ENCODE data around the gene LHX1. TPM values are rescaled to one million over a fixed set of nuclear protein-coding genes. Genes with fewer than 3 reads are reported as not detected.

LHX1 gene
- total and polyA plus RNA-seq, 2 of the 8 experiments (the other 6 are each of a cell fraction or from before 2014, with no cell fraction given) = 0.26 to 0.93 TPM

DNA sequence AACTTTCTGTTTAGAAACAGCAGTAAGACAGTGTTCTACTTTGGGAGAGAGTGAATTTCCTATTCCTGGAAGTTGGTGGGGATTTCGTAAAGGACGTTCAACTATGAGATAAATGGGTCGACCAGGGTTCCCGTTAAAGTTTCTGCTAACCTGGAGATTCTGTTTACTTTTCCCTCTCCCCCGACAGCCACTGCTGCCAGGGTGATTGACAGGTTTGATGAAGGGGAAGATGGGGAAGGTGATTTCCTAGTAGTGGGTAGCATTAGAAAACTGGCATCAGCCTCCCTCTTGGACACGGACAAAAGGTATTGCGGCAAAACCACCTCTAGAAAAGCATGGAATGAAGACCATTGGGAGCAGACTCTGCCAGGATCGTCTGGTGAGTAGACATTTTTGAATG, 12.8 kb downstream of the LHX1 start:
- Histone ChIP-seq H3K9me3 (ENCODE audit: insufficient read depth in 2 of 2, low read depth in 1 of 2, low read length in 1 of 2) (no peaks in the 10 kb centered on the region), H4K8ac (ENCODE audit: extremely low read depth, insufficient read depth, low read length) (no peak overlapping the region), H3K4me2 (ENCODE audit: insufficient read depth in 1 of 2, low read depth in 2 of 2, low read length in 2 of 2) (peak overlapping the region; percentile 81 to 96), H2AK5ac (ENCODE audit: low read depth, low read length) (no peak overlapping the region), H2BK5ac (ENCODE audit: low read depth, low read length) (no peak overlapping the region), H3K79me1 (ENCODE audit: low read depth, low read length) (no peaks in the 10 kb centered on the region; the same call in 1 of the 2 replicates), H4K91ac (replicated peaks; ENCODE audit: insufficient read length, low read length) (no peak overlapping the region), H2BK15ac (ENCODE audit: low read length) (no peak overlapping the region), H3K23me2 (ENCODE audit: low read depth, low read length) (peaks cover 16% of the 10 kb centered on the region), H3K9ac (replicated peaks in 1 of 4; ENCODE audit: extremely low read depth in 1 of 4, low read depth in 3 of 4, low read length in 3 of 4) (no peak overlapping the region), H3K14ac (ENCODE audit: insufficient read length) (no peak overlapping the region), H3K23ac (ENCODE audit: insufficient read length) (no peak overlapping the region), H2BK20ac (ENCODE audit: low read length) (no peak overlapping the region), H3K56ac (replicated peaks; ENCODE audit: insufficient read length, low read depth, low read length) (no peak overlapping the region), H3K18ac (ENCODE audit: extremely low read depth, low read length) (no peak overlapping the region), H3K27ac (ENCODE audit: low read depth, low read length) (no peak overlapping the region), H3K4ac (replicated peaks; ENCODE audit: insufficient read length, low read depth, low read length) (no peak overlapping the region), H2AFZ (ENCODE audit: low read length) (no peak overlapping the region), H2BK12ac (ENCODE audit: low read depth, low read length) (no peak overlapping the region), H4K5ac (ENCODE audit: insufficient read length, low read depth, low read length) (no peak overlapping the region), H2BK120ac (replicated peaks; ENCODE audit: low read depth, low read length) (no peak overlapping the region), H3K27me3 (replicated peaks in 1 of 4; ENCODE audit: control insufficient read depth in 3 of 4, extremely low read depth in 1 of 4, insufficient read depth in 3 of 4, low read length in 3 of 4) (peaks cover 30 to 37% (median 34%) of the 10 kb centered on the region in 4 experiments), H3K79me2 (ENCODE audit: control insufficient read depth in 1 of 2, insufficient read depth in 2 of 2, low read length in 2 of 2) (peaks cover 0 to 21% of the 10 kb centered on the region in 2 experiments; a peak in 2 of 4 replicates), H4K20me1 (replicated peaks in 1 of 2; ENCODE audit: control insufficient read depth in 1 of 2, insufficient read depth in 2 of 2, low read length in 2 of 2) (peaks cover 7 to 11% of the 10 kb centered on the region in 2 experiments), H3K4me3 (ENCODE audit: extremely low read depth in 1 of 4, insufficient read depth in 2 of 4, low read depth in 3 of 4, low read length in 4 of 4) (peak overlapping the region; percentile 75 to 87 (median 82); a peak in 5 of 8 replicates), H3K36me3 (ENCODE audit: control insufficient read depth in 2 of 4, insufficient read depth in 4 of 4, low read length in 3 of 4) (peaks cover 15 to 43% (median 21%) of the 10 kb centered on the region in 4 experiments; a peak in 7 of 8 replicates), H3K4me1 (replicated peaks in 1 of 4; ENCODE audit: control insufficient read depth in 3 of 4, insufficient read depth in 4 of 4, low read length in 3 of 4) (peaks cover 8 to 19% (median 13%) of the 10 kb centered on the region in 4 experiments)
- POLR2A ChIA-PET (ENCODE audit: partially characterized antibody) = interaction anchor here (0.5 kb wide), 1 partner anchor 11 kb away, joined by 4 read pairs; no protein-coding TSS in a partner anchor
- CTCF ChIA-PET (ENCODE audit: partially characterized antibody) = interaction anchor here (1.1 to 1.4 kb wide), 2 partner anchors 194 to 317 kb away, joined by 3 read pairs; no protein-coding TSS in a partner anchor
- FAIRE-seq (no peak), DNase-seq (ENCODE audit: low read depth in 1 of 2, low spot score in 2 of 2) (no peak)
- TF ChIP-seq RXRA (IDR thresholded peaks at IDR 0.05; ENCODE audit: insufficient read depth, low read depth, low read length) (no peak), RFX5 (IDR thresholded peaks at IDR 0.05; ENCODE audit: borderline replicate concordance, low read depth, low read length) (no peak), TAF7 (optimal IDR thresholded peaks at IDR 0.05; ENCODE audit: borderline replicate concordance, low read depth, low read length) (no peak), FOSL1 (IDR thresholded peaks at IDR 0.05; ENCODE audit: insufficient read depth, low read depth, low read length) (no peak), E2F6 (IDR thresholded peaks at IDR 0.05) (no peak), CBX5 (IDR thresholded peaks at IDR 0.05; ENCODE audit: low read depth, low read length) (no peak)
- TF ChIP-seq, protein P1, sequence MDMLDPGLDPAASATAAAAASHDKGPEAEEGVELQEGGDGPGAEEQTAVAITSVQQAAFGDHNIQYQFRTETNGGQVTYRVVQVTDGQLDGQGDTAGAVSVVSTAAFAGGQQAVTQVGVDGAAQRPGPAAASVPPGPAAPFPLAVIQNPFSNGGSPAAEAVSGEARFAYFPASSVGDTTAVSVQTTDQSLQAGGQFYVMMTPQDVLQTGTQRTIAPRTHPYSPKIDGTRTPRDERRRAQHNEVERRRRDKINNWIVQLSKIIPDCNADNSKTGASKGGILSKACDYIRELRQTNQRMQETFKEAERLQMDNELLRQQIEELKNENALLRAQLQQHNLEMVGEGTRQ (IDR thresholded peaks at IDR 0.05; ENCODE audit: low read length) = no peak
- TF ChIP-seq, protein P2, sequence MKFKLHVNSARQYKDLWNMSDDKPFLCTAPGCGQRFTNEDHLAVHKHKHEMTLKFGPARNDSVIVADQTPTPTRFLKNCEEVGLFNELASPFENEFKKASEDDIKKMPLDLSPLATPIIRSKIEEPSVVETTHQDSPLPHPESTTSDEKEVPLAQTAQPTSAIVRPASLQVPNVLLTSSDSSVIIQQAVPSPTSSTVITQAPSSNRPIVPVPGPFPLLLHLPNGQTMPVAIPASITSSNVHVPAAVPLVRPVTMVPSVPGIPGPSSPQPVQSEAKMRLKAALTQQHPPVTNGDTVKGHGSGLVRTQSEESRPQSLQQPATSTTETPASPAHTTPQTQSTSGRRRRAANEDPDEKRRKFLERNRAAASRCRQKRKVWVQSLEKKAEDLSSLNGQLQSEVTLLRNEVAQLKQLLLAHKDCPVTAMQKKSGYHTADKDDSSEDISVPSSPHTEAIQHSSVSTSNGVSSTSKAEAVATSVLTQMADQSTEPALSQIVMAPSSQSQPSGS (IDR thresholded peaks at IDR 0.05; ENCODE audit: low read length) = no peak
- 79% methylated on average over 8 of the region's 8 CpGs; no CpG with 5 or more reads in 1 of the 2 experiments for WGBS, 2 experiments (ENCODE audit: extremely low coverage in 1 of 2, insufficient coverage in 1 of 2, insufficient read length in 1 of 2, insufficient replicate concordance in 2 of 2, low coverage in 1 of 2, low lambda C conversion rate in 2 of 2, missing lambda C conversion rate in 1 of 2)

Data from H1 (cell line).